ENCODE results near the gene PRR29. TPM values are rescaled to one million over a fixed set of nuclear protein-coding genes. Genes with fewer than 3 reads are reported as not detected.

The PRR29 gene
- polyA plus RNA-seq, 3 donors, result 0.03 to 2.1 (median 1.4) TPM

GRCh38 chr17:64015447-64015846 is 17.3 kb downstream of the PRR29 start:
- Histone ChIP-seq H4K20me1 (ENCODE audit: insufficient read depth, low read length) (no peaks in the 10 kb centered on the region), H3K4me1 (ENCODE audit: control insufficient read depth in 1 of 2, insufficient read depth in 2 of 2, low read length in 2 of 2) (peaks cover 47 to 71% of the 10 kb centered on the region in 2 donors), H3K4me3 (replicated peaks in 1 of 3; ENCODE audit: low read depth in 2 of 3, low read length in 3 of 3) (peak overlapping the region in 1 of 3 experiments; percentile 69), H3K9ac (ENCODE audit: insufficient read depth, low read length, poor library complexity, severe bottlenecking) (no peak overlapping the region), H3K9me3 (replicated peaks in 1 of 2; ENCODE audit: control insufficient read depth in 1 of 2, insufficient read depth in 1 of 2, low read length in 2 of 2) (no peaks in the 10 kb centered on the region), H3K27me3 (ENCODE audit: control insufficient read depth in 2 of 2, insufficient read depth in 2 of 2, low read length in 2 of 2) (no peaks in the 10 kb centered on the region), H3K36me3 (replicated peaks in 1 of 2; ENCODE audit: control insufficient read depth in 1 of 2, insufficient read depth in 2 of 2, low read length in 2 of 2) (no peaks in the 10 kb centered on the region), H3K27ac (ENCODE audit: low read depth in 1 of 2, low read length in 2 of 2) (peak overlapping the region; percentile 37 to 72), H3K4me2 (replicated peaks; ENCODE audit: extremely low read depth, low read length, poor library complexity, severe bottlenecking) (peak overlapping the region; percentile 69), H3K79me2 (ENCODE audit: insufficient read depth, low read length) (peaks cover 98% of the 10 kb centered on the region), H2AFZ (ENCODE audit: insufficient read depth, low read depth, low read length, poor library complexity, severe bottlenecking) (no peak overlapping the region)
- DNase-seq, result no peak
- Mint-ChIP-seq H3K36me3 (peaks cover 7 to 12% of the 10 kb centered on the region in 2 donors), H3K27me3 (ENCODE audit: low read depth in 3 of 3) (peaks cover 0 to 2% (median 0%) of the 10 kb centered on the region in 3 donors), H3K9me3 (peaks cover 0 to 2% (median 0%) of the 10 kb centered on the region in 7 donors), H3K4me1 (peaks cover 57% of the 10 kb centered on the region), H3K4me3 (peak overlapping the region in 1 of 2 donors; percentile 39), H3K27ac (peak overlapping the region; percentile 89 to 97 (median 95))
- WGBS (ENCODE audit: insufficient coverage), result 100% methylated on average over 2 of the region's 6 CpGs
- TF ChIP-seq, protein P1, sequence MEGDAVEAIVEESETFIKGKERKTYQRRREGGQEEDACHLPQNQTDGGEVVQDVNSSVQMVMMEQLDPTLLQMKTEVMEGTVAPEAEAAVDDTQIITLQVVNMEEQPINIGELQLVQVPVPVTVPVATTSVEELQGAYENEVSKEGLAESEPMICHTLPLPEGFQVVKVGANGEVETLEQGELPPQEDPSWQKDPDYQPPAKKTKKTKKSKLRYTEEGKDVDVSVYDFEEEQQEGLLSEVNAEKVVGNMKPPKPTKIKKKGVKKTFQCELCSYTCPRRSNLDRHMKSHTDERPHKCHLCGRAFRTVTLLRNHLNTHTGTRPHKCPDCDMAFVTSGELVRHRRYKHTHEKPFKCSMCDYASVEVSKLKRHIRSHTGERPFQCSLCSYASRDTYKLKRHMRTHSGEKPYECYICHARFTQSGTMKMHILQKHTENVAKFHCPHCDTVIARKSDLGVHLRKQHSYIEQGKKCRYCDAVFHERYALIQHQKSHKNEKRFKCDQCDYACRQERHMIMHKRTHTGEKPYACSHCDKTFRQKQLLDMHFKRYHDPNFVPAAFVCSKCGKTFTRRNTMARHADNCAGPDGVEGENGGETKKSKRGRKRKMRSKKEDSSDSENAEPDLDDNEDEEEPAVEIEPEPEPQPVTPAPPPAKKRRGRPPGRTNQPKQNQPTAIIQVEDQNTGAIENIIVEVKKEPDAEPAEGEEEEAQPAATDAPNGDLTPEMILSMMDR (IDR thresholded peaks at IDR 0.05), result no peak
- intact Hi-C loops (cut with micrococcal nuclease), result no loop called here

GRCh38 chr17:64016231-64016784 is 18.2 kb downstream of the PRR29 start:
- Histone ChIP-seq H3K4me3 (replicated peaks in 1 of 3; ENCODE audit: low read depth in 2 of 3, low read length in 3 of 3) (peak overlapping the region in 2 of 3 experiments; percentile 7 to 57), H4K20me1 (ENCODE audit: insufficient read depth, low read length) (no peaks in the 10 kb centered on the region), H3K4me2 (replicated peaks; ENCODE audit: extremely low read depth, low read length, poor library complexity, severe bottlenecking) (peak overlapping the region; percentile 69), H3K9ac (ENCODE audit: insufficient read depth, low read length, poor library complexity, severe bottlenecking) (peak overlapping the region; percentile 2), H2AFZ (ENCODE audit: insufficient read depth, low read depth, low read length, poor library complexity, severe bottlenecking) (peak overlapping the region; percentile 43), H3K36me3 (replicated peaks in 1 of 2; ENCODE audit: control insufficient read depth in 1 of 2, insufficient read depth in 2 of 2, low read length in 2 of 2) (no peaks in the 10 kb centered on the region), H3K4me1 (ENCODE audit: control insufficient read depth in 1 of 2, insufficient read depth in 2 of 2, low read length in 2 of 2) (peaks cover 54 to 72% of the 10 kb centered on the region in 2 donors), H3K27ac (ENCODE audit: low read depth in 1 of 2, low read length in 2 of 2) (peak overlapping the region in 1 of 2 donors; percentile 52), H3K9me3 (replicated peaks in 1 of 2; ENCODE audit: control insufficient read depth in 1 of 2, insufficient read depth in 1 of 2, low read length in 2 of 2) (no peaks in the 10 kb centered on the region), H3K79me2 (ENCODE audit: insufficient read depth, low read length) (peaks cover 90% of the 10 kb centered on the region), H3K27me3 (ENCODE audit: control insufficient read depth in 2 of 2, insufficient read depth in 2 of 2, low read length in 2 of 2) (no peaks in the 10 kb centered on the region)
- peak overlapping the region; percentile 62 to 71 for H3K4me3 Mint-ChIP-seq
- peak overlapping the region; percentile 22 to 97 (median 85) for H3K27ac Mint-ChIP-seq
- H3K27me3 Mint-ChIP-seq (ENCODE audit: low read depth in 3 of 3), result peaks cover 0 to 2% (median 0%) of the 10 kb centered on the region in 3 donors
- peaks cover 59% of the 10 kb centered on the region for H3K4me1 Mint-ChIP-seq
- WGBS (ENCODE audit: insufficient coverage), result 41% methylated on average over 4 of the region's 5 CpGs
- TF ChIP-seq, protein P1 (IDR thresholded peaks at IDR 0.05), result peak; percentile 29
- H3K36me3 Mint-ChIP-seq, result peaks cover 6% of the 10 kb centered on the region in 2 donors
- peaks cover 0 to 2% (median 0%) of the 10 kb centered on the region in 7 donors for H3K9me3 Mint-ChIP-seq
- no peak for DNase-seq
- intact Hi-C loops (cut with micrococcal nuclease), result no loop called here
